GM18520 (cell line): ENCODE results near the gene RYR3.

ENCODE experiments used
- ATAC-seq: cut with Tn5 transposase; IDR thresholded peaks from one replicate; pipeline ENCODE4 v1.9.1; 2021; ENCODE audit not compliant: unreplicated experiment

Gene RYR3

GRCh38 chr15:33494306-33494705 lies 183.5 kb downstream of the RYR3 start:
- no peak for ATAC-seq

GRCh38 chr15:33500432-33501195 lies 189.8 kb downstream of the RYR3 start:
- ATAC-seq: no peak

- no peak for ATAC-seq
These were observed 192.9 kb downstream of the RYR3 start for GRCh38 chr15:33503681-33504080.

GRCh38 chr15:33506781-33507296 lies 196.1 kb downstream of the RYR3 start:
- no peak for ATAC-seq

GRCh38 chr15:33508703-33509102 lies 197.9 kb downstream of the RYR3 start:
- no peak for ATAC-seq

GRCh38 chr15:33515121-33515520 lies 204.4 kb downstream of the RYR3 start:
- ATAC-seq: no peak

- no peak for ATAC-seq
These were observed 205.8 kb downstream of the RYR3 start for GRCh38 chr15:33516563-33516962.

- ATAC-seq: no peak
These were observed 207.2 kb downstream of the RYR3 start for GRCh38 chr15:33517944-33518343.

- ATAC-seq: no peak
These were observed 207.7 kb downstream of the RYR3 start for GRCh38 chr15:33518421-33518820.

GRCh38 chr15:33524274-33524673 lies 213.5 kb downstream of the RYR3 start:
- ATAC-seq: no peak

GRCh38 chr15:33526532-33526931 lies 215.8 kb downstream of the RYR3 start:
- no peak for ATAC-seq

GRCh38 chr15:33533197-33533596 lies 222.4 kb downstream of the RYR3 start:
- no peak for ATAC-seq

GRCh38 chr15:33534642-33535041 lies 223.9 kb downstream of the RYR3 start:
- ATAC-seq: no peak

- ATAC-seq: no peak
These were observed 224.4 kb downstream of the RYR3 start for GRCh38 chr15:33535135-33535534.

GRCh38 chr15:33539825-33540573 lies 229.2 kb downstream of the RYR3 start:
- no peak for ATAC-seq

GRCh38 chr15:33543957-33544356 lies 233.2 kb downstream of the RYR3 start:
- ATAC-seq: no peak

GRCh38 chr15:33545866-33546265 lies 235.1 kb downstream of the RYR3 start:
- ATAC-seq: no peak

- no peak for ATAC-seq
These were observed 237.1 kb downstream of the RYR3 start for GRCh38 chr15:33547876-33548275.

GRCh38 chr15:33551860-33552259 lies 241.1 kb downstream of the RYR3 start:
- ATAC-seq: no peak

- no peak for ATAC-seq
These were observed 242.4 kb downstream of the RYR3 start for GRCh38 chr15:33553157-33553556.

GRCh38 chr15:33559207-33559890 lies 248.6 kb downstream of the RYR3 start:
- no peak for ATAC-seq

GRCh38 chr15:33561407-33561806 lies 250.6 kb downstream of the RYR3 start:
- no peak for ATAC-seq
